Forelimb muscle (tissue), 1 donor: ENCODE measurements around the gene SLAMF9. TPM values are rescaled to one million over a fixed set of nuclear protein-coding genes. Genes with fewer than 3 reads are reported as not detected.

ENCODE experiments used
- DNase-seq: peaks from one replicate; pipeline ENCODE4 v3.0.0-alpha.2; 2013; ENCODE audit warnings: low read depth
- polyA plus RNA-seq: library from polyadenylated mRNA; unstranded; fragments of 120-200 nt; gene quantifications from one replicate; pipeline ENCODE4 v1.2.1, GENCODE V29; 2013; ENCODE audit not compliant: insufficient read length

SLAMF9 gene
- polyA plus RNA-seq, 1 donor = not detected

GRCh38 chr1:159946242-159947187, 7.5 kb downstream of the SLAMF9 start:
- DNase-seq = no peak

GRCh38 chr1:159945483-159946241, 8.4 kb downstream of the SLAMF9 start, which contains the start of gene IGSF9:
Gene IGSF9 (minus strand): TSS chr1:159945613. CDS start chr1:159943454, 2,159 bp downstream.
- no peak for DNase-seq

GRCh38 chr1:159944623-159945455, 9.2 kb downstream of the SLAMF9 start:
- DNase-seq = no peak

- DNase-seq = no peak
These were observed 10.0 kb downstream of the SLAMF9 start for GRCh38 chr1:159943908-159944622.

GRCh38 chr1:159943278-159943640, 10.8 kb downstream of the SLAMF9 start:
- no peak for DNase-seq

- no peak for DNase-seq
These were observed 11.3 kb downstream of the SLAMF9 start for GRCh38 chr1:159942632-159943277.

GRCh38 chr1:159941591-159942560, 12.2 kb downstream of the SLAMF9 start:
- DNase-seq = no peak

- DNase-seq = no peak
These were observed 12.9 kb downstream of the SLAMF9 start for GRCh38 chr1:159941141-159941540.

- DNase-seq = no peak
These were observed 13.9 kb downstream of the SLAMF9 start for GRCh38 chr1:159940006-159940620.

- no peak for DNase-seq
These were observed 14.4 kb downstream of the SLAMF9 start for GRCh38 chr1:159939678-159940002.

GRCh38 chr1:159938905-159939677, 14.9 kb downstream of the SLAMF9 start:
- no peak for DNase-seq

- DNase-seq = no peak
These were observed 15.7 kb downstream of the SLAMF9 start for GRCh38 chr1:159938211-159938852.

GRCh38 chr1:159937054-159937750, 16.8 kb downstream of the SLAMF9 start:
- DNase-seq = no peak

- no peak for DNase-seq
These were observed 17.6 kb downstream of the SLAMF9 start for GRCh38 chr1:159936273-159936904.

GRCh38 chr1:159935719-159936272, 18.2 kb downstream of the SLAMF9 start:
- DNase-seq = no peak

- DNase-seq = no peak
These were observed 18.7 kb downstream of the SLAMF9 start for GRCh38 chr1:159935305-159935704.
